GM18507 (cell line): ENCODE results near the gene TSC22D1.

Experiments
- DNase-seq: peaks from one replicate; pipeline ENCODE4 v3.0.0; 2011; ENCODE audit warnings: low read depth; ENCODE audit not compliant: insufficient read length; ENCODE audit errors: extremely low spot score
- FAIRE-seq: peaks from 2 replicates; lab custom pipeline; 2011; peaks lifted over from hg19 to GRCh38; lab: Jason Lieb, UNC

The TSC22D1 gene

DNA sequence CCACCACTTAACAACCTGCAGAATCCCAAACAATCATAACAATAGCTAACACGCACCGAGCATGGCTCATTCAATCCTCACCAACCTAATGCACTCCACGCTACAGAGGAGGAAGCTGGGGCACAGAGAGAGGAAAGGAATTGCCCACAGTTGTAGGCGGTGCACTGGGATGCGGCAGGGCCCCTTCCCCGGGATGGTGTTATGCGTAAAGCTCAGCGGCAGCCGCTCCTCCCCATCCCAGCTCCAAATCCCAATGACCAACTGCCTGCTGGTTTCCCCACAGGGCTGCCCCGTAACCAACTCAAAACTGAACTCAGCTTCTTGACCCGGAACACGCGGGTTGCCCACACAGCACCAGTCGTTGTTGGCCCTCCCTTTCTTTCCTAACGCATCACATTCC lies 160.3 kb downstream of the TSC22D1 start:
- FAIRE-seq (no peak), DNase-seq (no peak)

DNA sequence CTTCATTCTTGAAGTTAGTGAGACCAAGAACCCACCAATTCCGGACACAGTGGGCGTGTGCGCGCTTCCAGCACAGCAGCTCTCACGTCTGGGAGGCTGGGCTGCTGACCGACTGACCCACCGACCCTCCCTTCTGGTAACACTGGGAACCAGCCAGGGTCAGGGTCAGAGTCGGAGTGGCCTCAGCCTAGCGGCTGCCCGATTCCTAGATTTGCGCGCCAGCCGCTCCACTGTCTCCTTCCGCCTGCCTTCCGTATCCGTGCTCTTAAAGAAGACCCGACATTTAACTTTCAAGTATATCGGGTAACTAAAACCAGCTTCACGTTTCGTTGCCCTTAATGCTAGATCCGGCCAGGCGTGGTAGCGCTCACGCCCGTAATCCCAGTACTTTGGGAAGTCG lies 161.4 kb downstream of the TSC22D1 start:
- no peak for DNase-seq

DNA sequence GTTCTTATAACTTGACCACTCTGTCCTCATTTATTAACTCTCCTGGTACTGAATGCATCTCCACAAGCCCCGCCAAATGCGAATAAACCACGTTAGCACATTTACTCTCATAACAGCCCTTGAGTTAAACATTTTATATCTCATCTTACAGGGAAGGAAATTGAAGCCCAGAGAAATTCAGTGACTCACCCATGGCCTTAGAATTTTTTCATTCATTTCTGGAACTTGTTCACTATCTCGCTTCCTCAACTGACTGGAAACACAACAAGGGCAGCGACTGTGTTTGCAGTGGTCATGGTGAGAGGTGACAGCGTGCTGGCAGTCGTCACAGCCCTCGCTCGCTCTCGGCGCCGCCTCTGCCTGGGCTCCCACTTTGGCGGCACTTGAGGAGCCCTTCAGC lies 163.0 kb downstream of the TSC22D1 start:
- FAIRE-seq (no peak), DNase-seq (no peak)

More for the DNA sequence above, 161.4 kb downstream of the TSC22D1 start:
- FAIRE-seq, result no peak

DNA sequence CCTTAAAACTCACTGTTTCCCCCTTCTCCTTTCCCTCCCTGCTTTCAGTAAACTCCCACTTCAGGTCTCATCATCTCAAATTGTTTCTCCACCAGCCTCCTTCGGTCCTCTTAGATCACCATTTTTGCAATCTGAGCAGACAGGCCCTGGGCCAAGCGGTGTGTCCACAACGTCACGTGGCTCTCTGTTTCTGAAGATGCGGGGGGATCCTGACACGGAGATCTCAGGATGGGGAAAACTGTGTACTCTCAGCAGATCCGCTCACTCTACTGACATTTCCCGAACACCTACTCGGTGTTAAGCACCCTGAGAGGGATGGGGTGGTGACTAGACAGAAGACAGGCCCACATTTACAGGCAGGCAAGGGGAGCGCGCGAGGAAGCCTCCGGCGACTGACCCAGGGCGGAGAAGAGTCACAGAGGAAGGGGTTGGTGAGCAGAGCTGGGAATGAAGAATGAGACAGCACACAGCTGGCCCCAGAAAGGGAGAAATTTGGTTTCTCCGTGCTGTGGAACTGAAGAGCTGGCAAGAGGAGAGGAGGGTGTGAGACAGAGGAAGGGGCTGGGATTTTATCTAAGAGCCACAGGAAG lies 163.7 kb downstream of the TSC22D1 start:
- DNase-seq (no peak), FAIRE-seq (no peak)

DNA sequence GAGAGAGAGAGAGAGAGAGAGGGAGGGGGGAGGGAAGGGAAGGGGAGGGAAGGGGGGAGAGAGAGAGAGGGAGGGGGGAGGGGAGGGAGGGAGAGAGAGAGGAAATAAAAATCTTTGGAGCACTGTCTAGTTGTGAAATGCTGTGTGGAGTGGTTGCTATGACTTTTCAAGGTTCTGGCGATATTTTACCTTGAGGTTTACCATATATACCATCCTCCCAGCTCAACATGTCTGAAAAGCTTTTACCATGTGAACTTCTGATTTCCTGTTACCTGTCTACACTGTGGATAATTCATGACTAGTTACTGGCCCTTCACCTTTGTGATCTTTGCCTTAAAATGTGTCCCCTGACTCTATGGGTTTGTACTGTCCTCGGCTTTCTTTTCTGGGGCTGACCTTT lies 164.3 kb downstream of the TSC22D1 start:
- FAIRE-seq (no peak), DNase-seq (no peak)

DNA sequence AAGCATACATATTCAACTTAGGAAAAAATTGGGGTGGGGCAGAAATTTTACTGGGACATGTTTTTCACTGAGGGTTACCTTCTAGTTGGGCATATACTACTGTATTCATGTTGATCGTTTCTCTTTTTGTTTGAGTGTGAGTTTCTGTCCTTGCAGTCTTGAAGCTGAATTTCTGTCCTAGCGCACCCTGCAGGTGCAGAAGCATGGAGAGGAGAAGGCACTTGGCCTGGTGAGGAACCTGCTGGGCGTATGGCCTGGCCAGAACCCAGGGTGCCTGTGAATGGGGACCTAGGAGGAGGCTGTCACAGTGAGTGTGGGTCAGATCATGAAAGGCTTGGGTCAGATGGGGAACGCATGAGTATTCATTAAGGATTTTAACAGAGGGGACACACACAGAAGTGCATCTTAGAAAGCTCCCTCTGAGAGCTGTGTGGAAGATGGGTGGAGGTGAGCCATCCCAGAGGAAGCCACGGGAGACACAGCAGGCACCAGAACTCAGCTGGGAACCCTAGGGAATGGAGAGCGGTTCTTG lies 165.7 kb downstream of the TSC22D1 start:
- no peak for FAIRE-seq
- no peak for DNase-seq

DNA sequence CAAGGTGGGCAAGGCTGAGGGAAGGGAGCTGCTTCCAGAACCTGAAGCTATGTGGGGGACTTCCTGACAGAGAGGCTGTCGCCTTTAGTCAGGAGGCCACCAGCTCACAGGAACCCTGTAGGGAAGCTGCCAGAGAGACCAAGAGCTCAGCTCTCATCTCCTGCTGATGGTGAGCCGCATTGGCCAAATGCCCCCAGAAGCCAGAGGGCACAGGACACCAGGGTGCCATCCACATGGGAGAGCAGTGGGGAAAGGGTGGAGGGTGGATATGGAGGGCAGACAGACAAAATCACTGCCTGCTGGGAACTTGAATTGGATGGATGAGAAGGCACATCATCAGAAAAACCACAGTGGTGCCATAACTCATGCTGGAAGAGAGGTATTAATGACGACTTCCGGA lies 166.5 kb downstream of the TSC22D1 start:
- FAIRE-seq (no peak), DNase-seq (no peak)

DNA sequence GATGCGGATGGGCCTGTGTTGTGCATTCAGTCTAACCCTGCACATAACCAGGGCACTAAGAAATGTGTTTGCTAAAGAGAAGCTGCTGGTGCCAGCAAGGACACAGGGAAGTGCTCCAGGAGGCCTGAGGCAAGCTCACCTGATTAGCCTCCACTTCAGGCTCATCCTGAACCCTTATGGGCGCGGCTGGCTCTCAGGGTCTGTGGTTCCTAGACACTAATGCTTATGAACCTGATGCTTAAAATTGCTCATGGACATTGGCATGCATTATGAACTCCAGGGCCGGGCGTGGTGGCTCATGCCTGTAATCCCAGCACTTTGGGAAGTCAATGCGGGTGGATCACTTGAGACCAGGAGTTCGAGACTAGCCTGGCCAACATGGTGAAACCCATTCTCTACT lies 168.2 kb downstream of the TSC22D1 start:
- FAIRE-seq, result no peak
- DNase-seq, result no peak

DNA sequence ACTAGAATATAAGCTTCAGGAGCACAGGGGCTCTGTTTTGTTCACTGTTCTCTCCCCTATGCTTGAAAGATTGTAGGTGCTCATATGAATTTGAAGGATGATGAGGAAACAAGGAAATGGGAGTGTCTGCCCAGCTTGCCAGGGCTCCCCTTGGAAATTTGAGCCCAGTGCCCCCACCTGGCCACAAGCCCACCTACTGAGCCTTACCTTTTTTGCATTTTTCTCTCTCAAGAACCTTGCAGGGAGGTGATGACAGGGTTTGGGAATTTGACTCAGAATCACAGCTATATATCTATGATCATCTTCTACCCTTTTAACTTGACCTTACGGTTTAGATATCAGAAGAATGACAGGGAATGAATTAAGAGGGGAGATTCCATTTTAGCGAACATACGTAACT lies 168.8 kb downstream of the TSC22D1 start:
- DNase-seq (no peak), FAIRE-seq (no peak)

DNA sequence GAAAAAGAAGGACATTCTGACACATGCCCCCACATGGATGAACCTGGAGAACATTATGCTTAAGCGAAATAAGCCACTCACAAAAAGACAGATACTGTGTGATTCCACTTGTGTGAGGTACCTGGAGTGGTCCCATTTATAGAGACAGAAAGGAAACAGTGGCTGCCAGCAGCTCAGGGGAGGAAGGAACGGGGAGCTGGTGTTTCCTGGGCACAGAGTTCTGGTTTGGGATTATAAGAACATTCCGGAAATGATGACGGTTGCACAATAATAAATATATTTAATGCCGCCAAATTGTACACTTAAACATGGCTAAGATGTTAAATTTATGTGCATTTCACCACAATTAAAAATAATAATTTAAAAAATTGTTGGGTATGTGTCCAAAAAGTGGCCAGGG lies 169.5 kb downstream of the TSC22D1 start:
- FAIRE-seq (no peak), DNase-seq (no peak)

DNA sequence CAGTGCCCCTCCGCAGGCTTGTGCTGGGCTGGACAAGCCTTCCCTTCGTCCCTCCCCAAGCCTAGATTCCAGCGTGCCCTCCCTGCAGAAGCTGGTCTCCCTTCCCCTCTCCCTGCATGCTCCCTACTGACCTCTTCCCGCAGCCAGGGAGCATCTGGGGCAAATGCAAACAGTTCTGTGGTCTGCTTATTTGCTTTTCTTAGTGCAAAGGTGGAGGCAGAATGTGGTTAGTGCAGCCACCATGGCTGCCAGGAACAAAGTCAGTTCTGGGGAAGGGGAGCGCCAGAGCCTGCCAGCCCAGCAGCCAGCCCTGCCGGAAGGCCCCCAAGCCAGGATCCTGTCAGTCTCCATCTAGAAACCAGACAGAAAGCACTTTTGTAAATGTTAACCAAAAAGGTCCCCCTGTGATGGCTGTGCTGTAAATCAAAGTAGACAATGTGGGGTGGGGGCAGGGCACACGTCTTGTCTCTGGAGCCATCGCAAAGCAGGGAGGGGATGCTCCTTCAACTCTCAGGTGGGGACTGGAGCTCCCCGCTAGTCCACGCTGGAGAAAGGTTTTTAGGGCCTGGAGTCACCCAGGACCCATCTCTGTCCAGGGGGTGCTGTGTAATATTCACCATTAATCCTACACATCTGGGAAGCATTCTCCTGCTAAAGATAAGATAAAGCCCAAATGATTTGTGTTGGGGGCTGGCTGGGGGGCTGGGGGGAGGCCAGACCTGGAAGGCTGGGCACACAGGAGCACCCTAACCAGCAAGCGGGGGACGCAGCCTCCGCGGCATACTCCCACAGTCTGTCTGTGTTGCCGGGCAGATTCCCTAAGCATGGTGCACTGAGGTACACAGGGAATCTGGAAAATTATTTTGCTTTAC lies 171.6 kb downstream of the TSC22D1 start:
- DNase-seq (no peak), FAIRE-seq (no peak)

DNA sequence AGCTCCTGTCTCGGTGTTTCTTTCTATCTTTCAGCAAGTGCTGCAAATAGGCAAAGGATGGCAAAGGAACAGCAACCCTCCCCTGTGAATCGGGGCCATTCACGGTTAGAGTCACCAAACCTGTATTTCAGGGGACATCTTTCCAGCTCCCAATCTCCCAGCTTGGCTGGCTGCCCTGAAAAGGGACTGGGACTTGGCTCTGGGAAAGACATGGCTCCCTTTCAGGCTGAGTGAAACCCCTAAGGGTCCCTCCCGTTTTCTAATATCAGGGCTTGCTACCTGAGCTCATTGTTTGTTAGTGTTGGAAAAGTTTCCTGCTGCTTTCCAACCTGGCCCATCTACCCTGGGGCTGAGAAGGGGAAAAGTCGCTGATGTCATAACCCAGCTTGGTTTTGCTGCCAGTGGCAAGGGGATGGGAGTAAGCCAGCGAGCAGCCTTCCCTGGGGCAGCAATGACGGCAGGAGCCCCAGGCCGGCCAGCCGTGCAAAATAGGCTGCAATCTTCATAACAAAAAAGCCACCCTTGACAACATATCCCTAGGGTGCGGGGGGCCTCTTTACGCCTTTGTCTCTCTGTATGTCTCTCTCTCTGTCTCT lies 172.6 kb downstream of the TSC22D1 start:
- FAIRE-seq, result no peak

DNA sequence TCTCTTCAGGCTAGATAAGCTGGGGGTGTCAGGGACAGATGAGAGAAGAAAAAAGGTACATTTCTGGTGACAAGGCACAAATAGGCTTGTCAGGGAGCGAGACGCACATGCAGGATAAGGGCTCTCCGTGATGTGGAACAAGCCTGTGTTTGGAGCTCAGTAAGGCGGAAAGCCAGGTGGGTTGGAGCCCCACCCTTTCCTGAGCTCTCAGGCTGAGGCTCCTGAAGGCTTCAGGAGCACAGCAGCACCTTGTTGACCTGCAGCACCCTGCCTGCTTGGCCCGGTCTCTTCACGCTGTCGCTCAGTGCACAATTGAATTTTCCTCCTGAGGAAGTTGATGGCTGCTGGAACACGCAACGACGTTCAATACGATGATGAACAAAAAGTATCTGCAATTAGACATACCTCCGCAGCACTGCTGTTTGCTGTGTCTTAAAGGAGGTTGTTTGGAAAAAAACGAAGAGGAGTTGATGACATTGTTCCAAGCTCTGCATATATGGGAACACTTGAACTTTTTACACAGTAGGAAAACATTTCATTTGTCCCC lies 173.2 kb downstream of the TSC22D1 start:
- DNase-seq (no peak), FAIRE-seq (no peak)

More for the DNA sequence above, 172.6 kb downstream of the TSC22D1 start:
- DNase-seq, result no peak

DNA sequence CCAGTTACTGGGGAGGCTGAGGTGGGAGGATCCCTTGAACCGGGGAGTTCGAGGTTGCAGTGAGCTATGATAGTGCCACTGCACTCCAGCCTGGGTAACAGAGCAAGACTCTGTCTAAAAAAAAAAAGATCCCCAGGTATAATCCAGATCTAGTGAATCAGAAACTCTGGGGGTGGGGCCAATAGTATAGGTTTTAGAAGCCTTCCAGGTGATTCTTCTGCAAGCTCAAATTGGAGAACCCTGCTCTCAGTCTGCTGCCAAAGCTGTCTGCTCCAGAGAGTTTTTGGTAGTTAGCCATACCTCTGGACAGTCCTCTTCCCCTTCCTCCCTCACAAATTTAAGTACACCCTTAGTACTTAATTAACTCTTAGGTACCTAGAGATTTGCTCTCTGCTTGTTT lies 174.6 kb downstream of the TSC22D1 start:
- FAIRE-seq, result no peak

DNA sequence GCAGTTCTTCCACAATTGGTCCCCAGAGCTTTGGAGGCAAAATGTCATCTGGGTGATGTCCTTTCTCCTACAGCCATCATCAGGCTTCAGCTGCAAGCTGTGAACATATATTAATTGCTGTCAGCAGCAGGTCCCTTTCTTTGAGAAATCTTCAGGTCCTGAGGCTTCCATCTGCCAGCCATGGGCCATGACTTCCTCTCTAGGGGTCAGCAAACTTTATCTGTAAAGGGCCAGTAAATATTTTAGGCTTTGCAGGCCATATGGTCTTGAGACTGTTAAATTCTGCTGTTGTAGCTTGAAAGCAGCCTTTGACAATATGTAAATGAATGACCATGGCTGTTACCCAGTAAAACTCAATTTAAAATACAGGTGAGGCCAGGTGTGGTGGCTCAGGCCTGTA lies 175.4 kb downstream of the TSC22D1 start:
- DNase-seq (no peak), FAIRE-seq (no peak)

More for the DNA sequence above, 174.6 kb downstream of the TSC22D1 start:
- no peak for DNase-seq

DNA sequence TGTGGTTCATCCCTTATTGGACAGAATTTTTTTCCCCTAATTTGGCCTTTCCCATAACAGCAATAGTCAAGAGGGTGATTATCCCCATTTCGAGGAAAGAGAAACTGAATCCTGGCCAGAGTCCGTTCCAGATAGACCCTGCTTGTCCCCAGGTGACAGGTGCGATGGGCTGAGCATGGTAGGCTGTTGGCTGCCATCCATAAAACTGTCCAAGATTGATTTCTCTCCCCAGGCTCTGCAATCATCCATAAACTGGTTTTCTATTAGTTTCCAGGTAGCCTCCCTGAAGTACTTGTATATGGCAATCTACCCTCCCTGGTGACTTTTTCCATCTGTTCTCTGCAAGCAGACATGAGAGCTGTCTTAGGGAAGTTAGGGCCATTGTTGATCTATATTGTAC lies 177.1 kb downstream of the TSC22D1 start:
- DNase-seq (no peak), FAIRE-seq (no peak)

DNA sequence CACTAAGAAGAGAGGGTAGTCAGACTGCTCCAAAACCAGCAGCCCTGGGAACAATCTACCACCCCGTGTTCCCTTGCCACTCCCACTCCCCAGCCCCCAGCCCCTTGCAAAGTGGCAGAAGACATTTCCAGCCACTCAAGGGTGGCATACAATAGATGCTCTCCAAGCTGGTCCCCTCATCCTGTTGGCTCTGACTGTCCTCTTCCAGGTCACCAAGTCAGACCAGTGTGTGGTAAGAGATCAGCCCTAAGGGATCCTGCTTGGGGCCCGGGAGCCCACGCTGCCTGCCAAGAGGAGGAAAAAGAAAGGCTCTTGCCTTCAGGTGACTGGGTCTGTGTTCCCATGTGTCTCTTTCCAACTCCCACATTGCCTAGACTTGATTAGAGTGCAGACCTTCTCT lies 177.5 kb downstream of the TSC22D1 start:
- DNase-seq, result no peak
- FAIRE-seq, result no peak

DNA sequence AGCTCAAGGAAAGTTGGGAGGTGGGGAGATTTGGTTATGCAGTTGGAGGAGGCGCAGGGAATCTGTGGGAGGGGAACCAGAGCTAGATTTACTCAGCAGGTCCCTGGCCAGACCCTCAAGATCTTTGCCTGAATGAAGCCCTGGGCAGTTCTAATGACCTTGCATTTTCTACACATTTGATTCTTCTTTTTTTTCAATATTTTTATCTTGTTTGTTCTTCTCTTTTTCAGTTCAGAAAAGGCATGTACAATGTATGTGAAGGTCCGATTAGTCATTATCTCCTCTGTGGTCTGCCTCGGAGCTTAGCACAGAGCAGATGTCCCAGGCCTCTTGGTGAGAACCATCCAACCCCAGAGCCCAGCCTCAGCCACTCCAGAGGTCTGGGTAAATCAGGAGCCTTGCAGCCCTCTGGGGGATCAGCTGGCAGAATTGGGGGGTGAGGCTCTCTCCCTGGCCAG lies 178.3 kb downstream of the TSC22D1 start:
- FAIRE-seq (no peak), DNase-seq (no peak)

DNA sequence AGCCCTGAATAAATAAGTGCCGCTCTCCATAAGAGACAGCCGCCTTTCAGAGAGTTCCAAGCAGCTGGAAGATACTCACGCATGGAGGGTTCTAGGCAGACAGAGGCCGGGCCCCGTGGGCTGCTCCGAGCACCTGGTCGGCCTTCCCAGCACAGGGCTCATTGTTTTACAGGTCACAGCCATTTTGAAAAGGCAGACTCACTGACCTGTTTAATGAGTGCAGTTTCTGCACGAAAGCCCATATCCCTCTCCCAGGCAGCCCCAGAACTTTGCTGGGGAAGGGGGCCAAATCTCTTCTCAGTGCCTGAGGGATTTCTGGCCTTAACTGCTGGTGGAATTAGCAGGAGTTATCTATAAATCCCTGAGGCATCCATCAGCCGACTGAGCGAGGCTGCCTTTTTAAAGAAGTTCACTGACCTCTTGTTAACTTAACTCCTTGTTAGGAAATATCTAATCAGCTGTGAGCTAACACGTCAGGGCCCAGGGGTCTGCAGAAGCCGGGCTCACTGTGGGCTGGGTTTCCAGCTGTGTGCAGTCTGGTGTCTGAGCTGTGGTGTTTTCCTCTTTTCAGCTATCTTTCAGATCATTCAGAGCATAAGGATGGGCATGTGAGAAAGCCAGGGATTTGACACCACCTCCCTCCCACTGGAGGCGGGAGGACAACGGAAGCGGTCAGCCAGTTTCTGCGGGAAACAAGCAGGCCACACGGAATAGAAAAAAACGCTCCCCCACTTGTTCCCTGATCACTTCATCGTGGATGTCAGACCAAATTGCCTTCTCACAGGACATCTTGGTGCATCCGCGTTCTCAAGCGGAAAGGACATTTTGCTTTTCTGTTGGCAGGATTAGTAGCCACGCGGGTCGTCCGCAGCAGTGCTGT lies 179.2 kb downstream of the TSC22D1 start:
- DNase-seq, result no peak
- no peak for FAIRE-seq
